Mesothelial cell of epicardium (in vitro differentiated cells): Measurements from ENCODE around the gene USP3. TPM values are rescaled to one million over a fixed set of nuclear protein-coding genes. Genes with fewer than 3 reads are reported as not detected.
A peak's percentile ranks its signal among the peaks of the same experiment; 100 is the strongest.

Source experiments
- DNase-seq, 2 experiments: peaks; one replicate each; pipeline ENCODE4 v3.0.0; 2021; ENCODE audit warnings: low spot score in 2 of 2; ENCODE audit not compliant: unreplicated experiment in 2 of 2
- H3K27ac Mint-ChIP-seq: 2 replicates; pipeline ENCODE4 v1.8.0; 2021; ENCODE audit warnings: mixed read lengths
- H3K27me3 Mint-ChIP-seq: 2 replicates; pipeline ENCODE4 v1.8.0; 2021; ENCODE audit warnings: low read depth, mixed read lengths
- H3K36me3 Mint-ChIP-seq: 2 replicates; pipeline ENCODE4 v1.8.0; 2021; ENCODE audit warnings: mixed read lengths
- H3K4me1 Mint-ChIP-seq: 2 replicates; pipeline ENCODE4 v1.8.0; 2021; ENCODE audit warnings: mixed read lengths
- H3K4me3 Mint-ChIP-seq: 2 replicates; pipeline ENCODE4 v1.8.0; 2021; ENCODE audit warnings: mild to moderate bottlenecking, moderate library complexity, mixed read lengths
- H3K9me3 Mint-ChIP-seq: 2 replicates; pipeline ENCODE4 v1.8.0; 2021; ENCODE audit warnings: mixed read lengths
- CTCF ChIP-seq: fragments of 200-600 bp; sonication (generic); IDR thresholded peaks from one replicate; pipeline ENCODE4 v1.5.0; 2021; ENCODE audit warnings: antibody characterized with exemption; ENCODE audit not compliant: unreplicated experiment
- total RNA-seq: library from RNA; stranded (reverse); gene quantifications from 3 replicates; pipeline ENCODE4 v1.2.1, GENCODE V29; 2021

USP3 gene
- total RNA-seq, 1 donor from 2014 or later: 72.7 TPM

- TF ChIP-seq CTCF: no peak
- Mint-ChIP-seq H3K4me1 (peaks cover 17% of the 10 kb centered on the region), H3K9me3 (no peaks in the 10 kb centered on the region), H3K4me3 (no peak overlapping the region), H3K27ac (no peak overlapping the region), H3K36me3 (peaks cover 8% of the 10 kb centered on the region), H3K27me3 (peaks cover 10% of the 10 kb centered on the region)
- no peak for DNase-seq
Observed at GRCh38 chr15:63597821-63598220, 93.4 kb downstream of the USP3 start.

GRCh38 chr15:63598473-63599400 is 94.3 kb downstream of the USP3 start:
- no peak for TF ChIP-seq CTCF
- no peak overlapping the region for H3K4me3 Mint-ChIP-seq
- peaks cover 7% of the 10 kb centered on the region for H3K36me3 Mint-ChIP-seq
- H3K27me3 Mint-ChIP-seq: peaks cover 18% of the 10 kb centered on the region
- H3K9me3 Mint-ChIP-seq: no peaks in the 10 kb centered on the region
- peak overlapping the region; percentile 16 for H3K27ac Mint-ChIP-seq
- peaks cover 17% of the 10 kb centered on the region for H3K4me1 Mint-ChIP-seq
- no peak for DNase-seq

GRCh38 chr15:63599401-63600000 is 95.1 kb downstream of the USP3 start:
- peak overlapping the region; percentile 65 for H3K4me3 Mint-ChIP-seq
- H3K9me3 Mint-ChIP-seq: no peaks in the 10 kb centered on the region
- TF ChIP-seq CTCF: no peak
- peaks cover 2% of the 10 kb centered on the region for H3K36me3 Mint-ChIP-seq
- H3K4me1 Mint-ChIP-seq: peaks cover 17% of the 10 kb centered on the region
- H3K27me3 Mint-ChIP-seq: peaks cover 25% of the 10 kb centered on the region
- no peak for DNase-seq
- peak overlapping the region; percentile 56 for H3K27ac Mint-ChIP-seq

- Mint-ChIP-seq H3K4me1 (peaks cover 17% of the 10 kb centered on the region), H3K27me3 (peaks cover 29% of the 10 kb centered on the region), H3K27ac (peak overlapping the region; percentile 56), H3K9me3 (no peaks in the 10 kb centered on the region), H3K4me3 (peak overlapping the region; percentile 65), H3K36me3 (no peaks in the 10 kb centered on the region)
- TF ChIP-seq CTCF: no peak
- no peak for DNase-seq
Observed at GRCh38 chr15:63600001-63600615, 95.7 kb downstream of the USP3 start.

- Mint-ChIP-seq H3K36me3 (no peaks in the 10 kb centered on the region), H3K4me3 (peak overlapping the region; percentile 87), H3K27ac (no peak overlapping the region), H3K9me3 (no peaks in the 10 kb centered on the region), H3K4me1 (peaks cover 17% of the 10 kb centered on the region), H3K27me3 (peaks cover 32% of the 10 kb centered on the region)
- TF ChIP-seq CTCF: no peak
- peak; percentile 75 to 85 for DNase-seq
Observed at GRCh38 chr15:63600616-63601025, 96.2 kb downstream of the USP3 start.
